GM19025 (cell line): Measurements from ENCODE around the gene RNASET2.
"Not testable (repeated sequence)": the region's sequence is repeated elsewhere in the genome, so short reads cannot be mapped to it uniquely, and the experiment has no call there.

ENCODE experiments used
- ATAC-seq: cut with Tn5 transposase; IDR thresholded peaks from one replicate; pipeline ENCODE4 v1.9.1; 2021; ENCODE audit warnings: mild to moderate bottlenecking, low read depth, moderate library complexity; ENCODE audit not compliant: unreplicated experiment

RNASET2 gene

DNA sequence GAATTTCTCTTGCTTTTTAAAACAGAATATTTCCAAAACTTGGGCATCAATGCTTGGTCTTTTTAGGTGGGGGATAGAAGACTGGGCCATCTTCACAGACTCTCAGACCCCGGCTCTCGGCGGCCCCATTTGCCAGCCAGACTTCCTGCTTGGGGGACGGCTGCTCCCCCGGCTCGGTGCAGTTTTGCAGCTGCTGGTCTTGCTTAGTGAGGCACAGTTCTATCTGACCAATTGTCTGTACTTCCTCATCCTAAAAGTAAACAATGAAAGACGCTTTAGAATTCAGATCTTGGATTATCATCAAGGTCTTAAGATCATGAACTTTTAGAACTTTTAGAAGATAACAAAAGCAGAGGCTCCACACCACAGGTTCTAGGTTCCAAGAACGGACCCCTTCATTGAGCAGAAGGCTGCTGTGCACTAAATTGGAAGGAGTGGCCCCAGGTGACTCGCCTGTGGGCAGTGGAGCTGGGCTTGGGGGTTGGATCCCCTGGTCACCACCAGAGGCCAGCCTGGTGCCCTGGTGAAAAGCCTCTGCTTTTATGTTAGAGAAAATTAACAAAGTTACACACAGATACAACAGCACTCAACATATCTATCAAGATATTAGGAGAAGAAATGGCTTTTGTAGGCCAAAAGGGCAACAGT lies 26.7 kb downstream of the RNASET2 start:
- ATAC-seq: no peak

DNA sequence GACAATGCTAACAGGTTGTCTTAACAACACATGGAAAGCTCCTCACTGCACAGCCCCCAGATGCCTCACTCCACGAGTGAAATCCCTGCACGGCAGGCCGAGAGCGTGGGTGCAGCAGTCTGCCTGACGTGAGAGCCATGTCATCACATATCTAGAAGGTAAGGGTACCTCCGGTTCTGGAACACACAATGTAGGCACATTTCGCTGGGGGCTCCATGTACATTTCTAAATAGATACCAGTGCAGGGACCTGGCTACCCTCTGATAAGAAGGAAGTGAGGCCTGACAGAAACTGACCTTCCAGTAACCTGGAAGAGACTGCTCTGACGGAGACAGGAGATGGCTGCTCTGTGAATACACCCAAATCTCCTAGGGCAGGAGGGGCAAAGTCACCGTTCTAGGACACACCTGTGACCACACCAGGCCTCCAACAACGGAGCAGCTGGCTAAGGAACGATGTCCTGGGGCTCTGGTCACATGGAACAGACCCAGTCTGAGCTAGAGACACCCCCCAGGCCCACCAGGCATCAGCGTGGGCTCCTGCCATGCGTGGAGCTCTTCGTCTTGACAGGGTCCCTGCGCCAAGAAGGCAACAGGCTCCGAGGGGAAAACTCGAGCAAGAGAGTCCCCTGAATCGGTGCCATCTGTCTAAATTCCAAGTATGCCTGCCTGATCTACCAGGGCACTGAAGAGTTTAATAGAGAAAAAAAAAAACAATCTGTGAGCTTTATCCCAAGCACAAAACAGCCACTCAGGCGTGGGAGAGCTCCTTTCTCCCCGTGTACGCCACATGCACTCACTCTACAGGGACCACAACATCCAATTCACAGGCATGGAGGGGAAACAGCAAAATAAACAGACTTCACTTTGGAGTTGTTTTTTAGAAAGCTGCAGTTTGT lies 27.5 kb downstream of the RNASET2 start:
- no peak for ATAC-seq

DNA sequence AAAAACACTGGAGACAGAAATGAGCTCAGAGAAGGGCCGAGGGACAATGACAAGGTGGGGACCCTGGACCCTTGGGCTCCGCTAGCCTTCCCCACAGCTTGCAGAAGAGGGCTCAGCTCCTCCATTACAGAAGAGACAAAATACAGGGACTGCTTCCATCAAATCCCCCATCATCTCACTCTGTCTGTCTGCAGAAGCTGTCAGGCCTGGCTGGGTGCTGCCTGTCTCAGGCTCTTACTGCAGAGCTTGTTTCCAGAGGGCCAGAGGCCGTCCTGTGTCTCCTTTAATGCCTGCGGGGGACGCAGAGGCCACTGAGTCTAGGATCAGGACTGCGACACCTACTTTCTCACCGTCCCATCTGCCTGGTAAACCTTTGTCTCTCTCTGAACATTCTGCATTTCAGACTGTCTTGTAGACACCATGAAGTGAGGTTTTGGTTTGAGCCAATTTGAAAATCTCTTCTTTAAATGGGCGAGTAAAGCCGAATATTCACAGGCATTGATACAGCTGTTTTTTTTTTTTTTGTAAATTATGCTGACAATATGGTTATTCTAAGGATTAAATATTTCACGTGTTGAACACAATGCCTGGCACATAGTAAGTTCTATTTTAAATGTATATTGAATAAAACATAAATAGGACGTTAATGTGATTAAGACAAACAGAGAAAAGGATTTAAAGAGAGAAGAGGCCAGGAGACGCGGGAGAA lies 28.3 kb downstream of the RNASET2 start:
- no peak for ATAC-seq

DNA sequence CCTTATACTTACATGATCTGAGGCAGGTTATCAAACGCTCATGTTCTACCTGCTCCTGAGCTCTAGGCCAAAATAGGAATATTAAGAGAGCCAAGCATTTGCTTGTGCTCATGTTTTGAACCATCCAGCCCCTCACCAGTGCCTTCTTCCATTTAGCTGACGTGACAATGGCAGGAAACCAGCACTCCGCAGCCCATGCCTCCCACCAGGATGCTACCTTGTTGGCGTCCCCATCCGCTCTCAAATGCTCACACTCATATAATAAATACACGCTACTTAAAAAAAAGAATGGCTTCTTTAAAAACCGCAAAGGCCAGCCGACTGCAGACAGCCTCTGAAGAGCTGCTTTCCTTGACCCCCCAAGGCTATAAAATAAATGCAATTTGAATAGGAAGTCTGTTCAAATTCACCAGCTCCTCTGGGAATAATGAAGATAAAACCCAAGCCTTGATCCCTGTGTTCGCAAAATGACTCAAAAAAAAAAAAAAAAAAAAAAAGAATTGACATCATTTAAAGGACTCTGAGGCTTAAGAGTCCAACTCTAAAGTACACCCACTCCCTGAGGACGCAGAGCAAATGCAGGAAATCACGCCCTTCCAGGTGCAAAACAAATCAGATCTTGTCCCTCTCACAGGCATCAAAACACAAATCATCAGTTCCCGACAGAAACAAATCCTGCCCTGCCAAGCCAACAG lies 29.0 kb downstream of the RNASET2 start:
- no peak for ATAC-seq

DNA sequence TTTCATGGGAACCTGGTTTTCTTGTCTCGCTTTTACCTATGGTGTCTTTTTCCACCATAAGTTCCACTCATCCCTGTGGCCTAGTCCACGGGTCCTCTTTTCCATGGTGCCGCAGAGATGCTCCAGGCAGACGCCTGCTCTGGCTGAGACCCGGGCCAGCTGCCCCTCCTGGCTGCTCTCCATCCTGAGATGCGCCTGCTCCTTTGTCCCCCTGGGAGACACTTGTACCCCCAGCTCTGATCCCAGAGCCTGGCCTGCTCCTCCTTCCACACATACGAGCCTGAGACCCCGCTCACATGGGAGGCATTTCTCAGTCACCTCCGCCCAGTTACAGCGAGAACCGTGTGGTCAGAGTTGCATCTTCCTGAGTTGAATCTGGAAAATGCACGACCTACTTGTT lies 29.6 kb downstream of the RNASET2 start:
- no peak for ATAC-seq

DNA sequence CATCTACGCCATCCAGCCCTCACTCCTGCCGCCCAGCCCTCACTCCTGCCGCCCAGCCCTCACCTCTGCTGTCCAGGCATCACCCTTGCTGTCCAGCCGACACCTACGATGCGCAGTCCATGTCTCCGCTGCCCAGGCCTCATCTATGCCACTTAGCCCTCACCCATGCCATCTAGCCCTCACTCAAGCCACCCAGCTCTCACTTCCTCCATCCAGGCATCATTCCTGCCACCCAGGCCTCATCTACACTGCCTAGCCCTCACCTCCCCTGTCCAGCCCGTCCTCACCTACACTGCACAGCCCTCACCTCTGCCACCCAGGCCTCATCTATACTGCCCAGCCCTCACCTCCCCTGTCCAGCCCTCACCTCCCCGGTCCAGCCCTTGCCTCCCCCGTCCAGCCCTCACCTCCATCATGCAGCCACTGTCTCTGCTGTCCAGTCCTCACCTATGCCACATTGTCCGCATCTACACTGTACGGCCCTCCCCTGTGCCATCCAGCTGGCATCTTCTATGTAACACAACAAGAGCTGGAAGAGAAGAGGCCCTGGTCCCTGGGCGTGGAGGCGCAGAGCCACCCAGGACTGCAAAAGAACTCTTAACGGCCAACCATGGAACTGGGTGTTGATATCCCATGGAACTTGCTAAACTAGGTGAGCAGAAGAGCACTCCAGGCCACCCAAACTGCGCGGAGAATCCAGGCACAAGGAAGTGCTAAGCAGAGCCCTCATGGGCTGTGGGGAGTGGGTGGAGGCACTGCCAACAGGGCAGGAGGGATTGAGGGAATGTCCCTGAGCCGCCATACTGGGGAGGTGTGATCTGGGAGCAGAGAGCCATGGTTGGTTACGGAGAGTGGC lies 31.0 kb downstream of the RNASET2 start:
- ATAC-seq: no peak

DNA sequence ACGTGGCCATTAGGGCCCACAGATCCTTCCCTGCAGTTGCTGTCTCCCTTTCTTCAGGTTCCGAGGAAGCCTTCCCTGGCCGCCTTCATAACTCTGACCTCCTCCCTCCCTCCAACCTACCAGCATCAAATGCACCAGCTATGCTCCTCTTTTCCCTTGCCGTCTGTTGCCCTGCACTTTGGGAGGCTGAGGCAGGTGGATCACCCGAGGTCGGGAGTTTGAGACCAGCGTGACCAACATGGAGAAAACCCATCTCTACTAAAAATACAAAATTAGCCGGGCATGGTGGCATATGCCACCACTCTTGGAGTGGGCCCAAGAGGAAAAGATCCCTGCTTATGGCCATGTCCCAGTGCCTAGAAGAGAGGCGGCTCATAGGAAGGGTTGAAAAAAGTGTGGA lies 31.8 kb downstream of the RNASET2 start:
- no peak for ATAC-seq

DNA sequence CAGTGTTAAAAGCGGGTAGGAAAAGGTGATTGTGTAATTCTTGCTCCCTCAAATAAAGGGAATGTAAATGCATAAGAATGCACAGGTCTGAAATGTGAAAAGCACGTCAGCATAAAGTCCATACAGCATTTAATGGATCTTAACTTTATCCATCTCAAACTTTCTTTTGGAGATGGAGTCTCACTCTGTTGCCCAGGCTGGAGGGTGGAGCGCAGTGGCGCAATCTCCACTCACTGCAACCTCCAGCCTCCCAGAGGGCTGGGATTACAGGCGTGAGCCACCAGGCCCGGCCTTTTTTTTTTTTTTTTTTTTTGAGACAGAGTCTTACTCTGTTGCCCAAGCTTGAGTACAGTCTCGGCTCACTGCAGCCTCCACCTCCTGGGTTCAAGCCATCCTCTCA lies 33.4 kb downstream of the RNASET2 start:
- ATAC-seq: no peak

DNA sequence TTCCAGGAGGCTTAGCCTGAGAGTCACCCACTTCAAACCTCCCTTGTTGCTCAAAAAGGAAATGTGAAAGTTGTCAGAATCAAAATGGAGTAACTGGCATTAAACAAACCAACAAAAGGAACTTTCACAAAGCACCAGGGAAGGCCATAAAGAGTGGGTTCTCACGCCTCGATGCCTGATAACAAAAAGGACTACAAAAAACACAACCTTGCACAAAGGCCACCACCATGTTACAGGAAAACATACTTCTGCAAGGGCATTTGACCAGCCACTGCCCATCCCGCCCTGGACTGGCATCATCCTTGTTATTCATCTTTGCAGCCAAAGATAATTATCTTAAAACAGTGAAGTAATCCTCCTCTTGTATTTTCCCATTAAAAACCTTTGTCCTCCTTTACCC lies 34.8 kb downstream of the RNASET2 start:
- no peak for ATAC-seq

DNA sequence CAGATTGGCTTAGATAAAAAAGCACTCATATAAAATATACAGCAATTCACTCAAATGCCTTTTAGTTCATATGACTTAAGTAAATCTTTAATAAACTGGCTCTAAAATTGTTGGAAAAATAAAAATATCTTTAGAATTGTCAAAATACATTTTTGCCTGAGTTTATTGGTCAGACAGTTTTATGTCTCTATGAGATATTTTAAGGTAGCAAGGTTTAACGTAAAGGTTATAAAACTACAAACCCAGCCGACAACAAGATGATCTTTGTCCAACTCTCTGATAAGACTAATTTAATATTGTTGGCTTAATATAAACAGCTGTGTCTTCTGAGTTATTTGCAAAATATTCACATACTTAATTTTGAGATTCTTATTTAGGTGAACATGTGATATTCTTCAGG lies 39.5 kb downstream of the RNASET2 start:
- no peak for ATAC-seq

DNA sequence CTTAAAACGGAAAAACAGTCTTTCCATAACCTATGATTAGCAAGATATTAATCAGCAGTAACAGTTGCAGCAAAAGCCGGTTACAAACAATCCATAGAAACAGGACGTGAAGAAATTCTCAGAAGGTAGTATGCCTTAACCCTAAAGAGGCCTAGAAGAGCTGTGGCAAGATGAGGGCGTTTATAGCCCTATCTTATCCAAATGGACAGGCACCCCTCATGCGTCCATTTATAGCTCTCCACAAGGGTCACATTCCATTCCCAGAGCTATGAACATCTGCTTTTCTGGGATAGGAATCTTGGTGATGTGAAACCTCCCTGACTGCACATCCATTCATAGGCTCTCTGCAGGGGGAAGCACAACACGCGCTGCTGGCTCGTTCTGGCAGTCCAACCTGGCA lies 40.9 kb downstream of the RNASET2 start:
- ATAC-seq: not testable (repeated sequence)

DNA sequence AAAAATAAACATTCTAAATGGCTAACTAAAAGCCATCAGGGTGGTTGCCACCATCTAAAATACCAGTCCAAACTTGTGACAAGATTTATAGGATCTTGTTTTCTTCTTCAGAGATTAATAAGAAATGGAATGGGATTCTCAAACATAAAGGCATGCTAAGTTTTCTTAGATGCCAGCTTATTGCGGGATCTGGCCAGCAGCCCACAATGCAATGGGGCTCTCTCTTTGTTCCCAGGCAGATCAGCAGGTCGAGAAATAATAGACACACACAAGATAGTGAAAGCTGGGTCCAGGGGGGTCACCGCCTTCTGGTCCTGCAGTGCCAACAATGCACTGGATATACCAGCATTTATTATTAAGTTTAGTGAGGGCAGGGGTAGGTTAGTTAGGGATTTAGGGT lies 41.4 kb downstream of the RNASET2 start:
- not testable (repeated sequence) for ATAC-seq

DNA sequence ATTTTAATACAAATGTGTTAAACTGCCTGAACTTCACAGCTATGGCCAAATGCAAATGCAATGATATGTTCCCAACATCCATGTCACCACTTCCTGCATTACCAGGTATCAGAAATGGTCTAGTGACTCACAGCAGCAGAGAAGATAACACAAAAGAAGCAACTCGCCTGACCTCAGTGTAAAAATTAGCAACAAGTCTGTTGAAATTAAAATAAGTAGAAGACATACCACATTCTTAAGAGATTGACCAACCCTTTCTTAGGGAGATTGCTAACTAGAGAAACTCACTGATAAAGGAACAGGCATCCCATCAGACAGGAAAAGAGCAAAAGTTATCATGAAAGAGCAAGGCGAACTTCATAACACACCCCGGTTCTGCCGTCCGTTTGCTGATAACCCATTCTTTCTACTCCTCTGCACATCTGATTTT lies 45.1 kb downstream of the RNASET2 start:
- no peak for ATAC-seq

DNA sequence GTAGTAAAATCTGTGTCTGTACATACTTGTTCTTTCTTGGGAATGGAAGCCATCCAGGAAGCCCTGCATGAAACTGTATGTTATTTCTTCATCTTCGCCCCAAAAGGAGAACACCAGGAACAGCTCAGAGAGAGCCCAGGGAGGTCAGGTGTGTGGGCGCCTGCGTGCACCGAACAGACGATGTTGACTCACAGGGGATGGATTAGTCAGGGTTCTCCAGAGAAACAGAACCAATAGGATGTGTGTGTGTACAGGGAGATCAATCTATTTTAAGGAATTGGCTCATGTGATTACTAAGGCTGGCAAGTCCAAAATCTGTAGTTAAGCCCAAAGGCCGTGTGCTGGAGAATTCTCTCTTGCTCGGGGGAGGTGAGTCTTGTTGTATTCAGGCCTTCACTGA lies 45.7 kb downstream of the RNASET2 start:
- no peak for ATAC-seq

DNA sequence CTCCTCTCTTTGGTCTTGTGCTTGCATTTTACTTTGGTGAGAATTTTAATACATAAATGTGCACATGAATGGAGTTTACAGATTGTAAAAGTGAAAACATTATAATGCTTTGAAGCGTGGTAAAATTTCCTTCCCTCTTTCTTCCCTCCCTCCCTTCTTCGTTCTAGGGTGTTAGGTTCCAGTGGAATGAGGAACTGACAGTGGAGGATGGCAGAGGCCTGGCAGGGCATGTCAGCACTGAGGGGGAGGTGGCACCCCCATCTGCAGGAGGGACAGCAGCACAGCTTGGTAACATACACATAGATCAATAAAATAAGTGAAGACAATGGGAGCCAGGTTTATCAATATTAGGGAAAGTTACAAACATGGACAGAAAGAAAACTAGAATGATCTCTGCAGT lies 47.5 kb downstream of the RNASET2 start:
- no peak for ATAC-seq

DNA sequence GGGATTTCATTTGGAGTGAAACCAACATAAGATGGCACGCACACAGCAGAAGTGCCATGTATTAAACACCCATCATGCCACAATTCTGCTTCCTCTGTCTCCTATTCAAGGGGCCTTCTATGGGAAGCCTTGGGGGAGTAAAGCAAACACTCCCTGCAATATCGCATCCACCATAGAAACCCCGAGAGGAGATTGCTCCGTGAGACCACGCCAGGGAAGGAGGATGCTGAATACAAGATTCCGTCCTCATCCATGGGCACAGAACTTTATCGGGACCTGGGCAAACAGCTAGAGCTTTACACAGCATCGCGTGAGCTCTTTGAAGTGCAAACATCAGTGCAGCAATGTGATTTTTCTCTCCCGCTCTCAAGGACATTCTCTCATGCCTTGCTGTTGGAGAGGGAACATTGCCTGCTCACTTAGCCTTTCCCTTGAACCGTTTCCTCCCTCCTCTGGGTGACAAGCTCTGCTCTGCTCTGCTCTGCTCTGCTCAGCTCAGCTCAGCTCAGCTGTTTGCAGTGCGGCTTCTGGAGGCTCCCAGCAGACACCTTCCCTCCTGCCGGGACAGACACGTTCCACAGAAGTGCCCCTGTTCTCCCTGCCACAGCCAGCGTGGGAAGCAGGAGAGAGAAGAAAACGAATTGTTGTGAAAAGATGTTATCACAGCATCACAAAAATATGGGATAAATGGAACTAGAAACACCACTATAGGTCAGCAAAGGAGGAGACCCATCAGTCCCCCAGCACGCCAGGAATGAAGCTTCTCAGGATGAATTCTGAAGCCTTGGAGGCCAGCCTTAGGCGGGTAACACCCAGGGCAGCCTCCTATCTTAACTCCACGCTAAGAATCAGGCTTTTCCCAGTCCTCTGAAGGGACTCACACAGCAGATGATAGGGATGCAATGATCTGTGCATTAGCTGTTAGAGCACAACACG lies 48.2 kb downstream of the RNASET2 start:
- no peak for ATAC-seq

DNA sequence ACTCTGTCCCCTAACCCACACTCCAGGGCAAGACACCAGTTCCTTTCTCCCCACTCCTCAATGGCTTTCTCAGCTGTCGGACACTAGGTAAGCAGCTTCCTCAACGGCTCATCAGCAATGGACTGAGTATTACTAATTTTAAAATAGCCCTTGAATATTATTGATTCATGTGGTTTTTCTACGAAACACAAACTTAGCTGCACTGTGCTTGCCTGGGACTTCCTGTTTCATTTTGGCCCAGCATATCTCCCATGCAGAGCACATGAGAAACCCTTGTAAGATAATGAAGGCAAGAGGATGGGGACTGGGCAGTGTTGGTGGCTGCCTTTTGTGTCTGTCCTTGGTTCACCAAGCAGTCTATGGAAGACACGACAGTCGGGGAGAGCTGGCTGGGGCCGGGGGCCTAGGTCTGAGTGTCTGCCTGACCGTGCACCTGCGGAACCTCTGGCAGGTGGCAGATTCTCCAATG lies 48.9 kb downstream of the RNASET2 start:
- ATAC-seq: peak; percentile 88

DNA sequence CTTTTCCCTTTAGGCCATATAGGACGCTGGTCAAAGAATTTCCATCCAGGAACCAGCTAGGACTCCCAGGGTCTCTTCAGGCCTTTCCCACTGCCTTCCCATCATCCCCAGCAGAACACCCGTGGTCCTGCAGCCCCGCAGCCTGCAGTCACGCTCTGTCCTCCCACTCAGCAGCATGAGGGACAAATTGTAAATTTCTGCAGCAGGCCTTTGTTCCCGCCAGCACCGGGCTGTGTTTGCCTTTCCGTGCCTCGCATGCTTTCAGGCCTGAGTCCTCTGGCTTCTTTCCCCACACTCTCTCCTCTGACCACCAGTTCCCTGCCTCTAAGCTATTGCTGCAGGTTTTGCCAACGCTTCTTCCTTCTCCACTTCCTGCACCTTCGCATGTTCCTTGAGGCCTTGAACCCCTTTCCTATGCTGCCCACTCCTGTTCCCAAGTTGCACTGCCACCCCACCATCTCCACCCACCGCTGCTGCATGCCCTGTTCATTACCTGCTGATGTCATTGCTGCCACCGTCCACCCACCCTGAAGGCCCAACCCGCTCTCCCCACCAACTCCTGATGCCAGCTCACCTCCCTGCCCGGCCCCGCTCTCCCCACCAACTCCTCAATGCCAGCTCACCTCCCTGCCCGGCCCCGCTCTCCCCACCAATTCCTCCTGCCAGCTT lies 49.8 kb downstream of the RNASET2 start:
- ATAC-seq: no peak
